Measurements from ENCODE around the gene RAD50. TPM values are rescaled to one million over a fixed set of nuclear protein-coding genes. Genes with fewer than 3 reads are reported as not detected.

RAD50 gene
- total and polyA plus RNA-seq, 2 donors (not counting 1 experiment from before 2014, with no cell fraction given) = 21.5 to 35.7 TPM

GRCh38 chr5:132692632-132692967 lies 135.8 kb downstream of the RAD50 start:
- H2AFZ ChIP-seq (ENCODE audit: low read length) = no peak overlapping the region
- H3K4me3 ChIP-seq (replicated peaks in 1 of 4; ENCODE audit: control extremely low read depth in 1 of 4, insufficient read depth in 1 of 4, low read depth in 3 of 4, low read length in 4 of 4) = no peak overlapping the region
- no peaks in the 10 kb centered on the region for H3K4me1 ChIP-seq (ENCODE audit: control insufficient read depth, extremely low read depth, insufficient read depth, low read length)
- no peak for TF ChIP-seq CTCF (conservative IDR thresholded peaks at IDR 0.05 in 1 of 2, IDR thresholded peaks at IDR 0.05 in 1 of 2; ENCODE audit: low read depth in 1 of 2, low read length in 2 of 2)
- no peak for TF ChIP-seq EZH2 (IDR thresholded peaks at IDR 0.05; ENCODE audit: low read length, missing control alignments)
- no peaks in the 10 kb centered on the region for H3K9me3 ChIP-seq (ENCODE audit: control insufficient read depth, insufficient read depth, low read depth, low read length)
- DNase-seq (ENCODE audit: low read depth in 2 of 2) = peak in 1 of 2 donors; percentile 72
- H3K9ac ChIP-seq (ENCODE audit: insufficient read depth, low read length) = no peak overlapping the region
- H3K27me3 ChIP-seq (ENCODE audit: control insufficient read depth, insufficient read depth, low read length) = no peaks in the 10 kb centered on the region
- H3K36me3 ChIP-seq (ENCODE audit: control insufficient read depth, insufficient read depth, low read length) = no peaks in the 10 kb centered on the region
- H3K79me2 ChIP-seq (ENCODE audit: control insufficient read depth, insufficient read depth, low read length) = no peaks in the 10 kb centered on the region
- no peaks in the 10 kb centered on the region for H4K20me1 ChIP-seq (ENCODE audit: control insufficient read depth, extremely low read depth, insufficient read depth, low read length)
- H3K4me2 ChIP-seq (ENCODE audit: extremely low read depth, insufficient read depth, low read length) = no peak overlapping the region
- H3K27ac ChIP-seq (ENCODE audit: insufficient read depth, low read length) = no peak overlapping the region

Other genes with a start within 250 kb of the RAD50 start
- gene SLC22A5, start 187.3 kb upstream of the RAD50 start, total RNA-seq = 7.7 and 8.8 TPM in 2 replicates
- 3.4 and 8.2 TPM in 2 replicates for gene SLC22A5, start 187.3 kb upstream of the RAD50 start, polyA plus RNA-seq
- 22.1 and 34.7 TPM in 2 replicates for gene IRF1, start 66.2 kb upstream of the RAD50 start, total RNA-seq
- gene IRF1, start 66.2 kb upstream of the RAD50 start, polyA plus RNA-seq = 36.8 and 37.6 TPM in 2 replicates
- not detected in 2 replicates for gene IL5, start 13.5 kb upstream of the RAD50 start, total RNA-seq
- not detected in 2 replicates for gene IL5, start 13.5 kb upstream of the RAD50 start, polyA plus RNA-seq
- gene IL13, start 101.2 kb downstream of the RAD50 start, total RNA-seq = not detected in 2 replicates
- not detected in 2 replicates for gene IL13, start 101.2 kb downstream of the RAD50 start, polyA plus RNA-seq
- not detected in 2 replicates for gene IL4, start 117.0 kb downstream of the RAD50 start, total RNA-seq
- not detected in 2 replicates for gene IL4, start 117.0 kb downstream of the RAD50 start, polyA plus RNA-seq
- gene KIF3A, start 180.6 kb downstream of the RAD50 start, total RNA-seq = 10.5 and 11.2 TPM in 2 replicates
- gene KIF3A, start 180.6 kb downstream of the RAD50 start, polyA plus RNA-seq = 7.3 and 8.8 TPM in 2 replicates
- under 0.01 TPM in 1 of 2 replicates, not detected in the other for gene CCNI2, start 190.4 kb downstream of the RAD50 start, total RNA-seq
- gene CCNI2, start 190.4 kb downstream of the RAD50 start, polyA plus RNA-seq = not detected in 2 replicates
- gene SEPTIN8, start 220.3 kb downstream of the RAD50 start, total RNA-seq = 50.3 and 64.2 TPM in 2 replicates
- 62.1 and 71.1 TPM in 2 replicates for gene SEPTIN8, start 220.3 kb downstream of the RAD50 start, polyA plus RNA-seq

Measured in fibroblast of lung (primary cell).